VCaP (cell line): Measurements from ENCODE around the gene VCPKMT.

Experiments
- H3K27ac ChIP-seq: fragments of 450-650 bp; 2 replicates; pipeline ENCODE4 v1.5.1; 2017
- CTCF ChIP-seq: fragments of 450-650 bp; conservative IDR thresholded peaks from 2 replicates; pipeline ENCODE4 v1.5.1; 2017; ENCODE audit warnings: mild to moderate bottlenecking, moderate library complexity

Gene VCPKMT

GRCh38 chr14:50093496-50093895 is 22.9 kb downstream of the VCPKMT start:
- TF ChIP-seq CTCF = no peak
- no peak overlapping the region for H3K27ac ChIP-seq

GRCh38 chr14:50092006-50092555 is 24.3 kb downstream of the VCPKMT start:
- TF ChIP-seq CTCF = no peak
- no peak overlapping the region for H3K27ac ChIP-seq

- no peak overlapping the region for H3K27ac ChIP-seq
- no peak for TF ChIP-seq CTCF
These were observed 25.0 kb downstream of the VCPKMT start for GRCh38 chr14:50091240-50091913.

GRCh38 chr14:50089208-50089607 is 27.2 kb downstream of the VCPKMT start:
- H3K27ac ChIP-seq = no peak overlapping the region
- TF ChIP-seq CTCF = no peak

GRCh38 chr14:50088731-50089130 is 27.6 kb downstream of the VCPKMT start:
- no peak overlapping the region for H3K27ac ChIP-seq
- no peak for TF ChIP-seq CTCF

GRCh38 chr14:50088117-50088515 is 28.3 kb downstream of the VCPKMT start:
- H3K27ac ChIP-seq = no peak overlapping the region
- no peak for TF ChIP-seq CTCF

- no peak overlapping the region for H3K27ac ChIP-seq
- TF ChIP-seq CTCF = no peak
These were observed 28.8 kb downstream of the VCPKMT start for GRCh38 chr14:50087341-50088116.
